Activated CD4-positive, alpha-beta T cell treated with anti-CD3 and anti-CD28 coated beads, Interleukin-2, amount 10 ng/mL, durations not matched to agents 24 days and 14 days (primary cell): ENCODE measurements around the gene ZBTB16. TPM values are rescaled to one million over a fixed set of nuclear protein-coding genes. Genes with fewer than 3 reads are reported as not detected.
A peak's percentile ranks its signal among the peaks of the same experiment; 100 is the strongest.

Experiments
- DNase-seq: peaks from one replicate; pipeline ENCODE4 v3.0.0; 2022
- H3K27ac Mint-ChIP-seq: one replicate; pipeline ENCODE4 v1.8.0; 2022; ENCODE audit warnings: mild to moderate bottlenecking, mixed read lengths
- H3K27me3 Mint-ChIP-seq: one replicate; pipeline ENCODE4 v1.8.0; 2022; ENCODE audit warnings: mixed read lengths
- H3K36me3 Mint-ChIP-seq: one replicate; pipeline ENCODE4 v1.8.0; 2022; ENCODE audit warnings: low read depth, mild to moderate bottlenecking, mixed read lengths
- H3K4me1 Mint-ChIP-seq: one replicate; pipeline ENCODE4 v1.8.0; 2021; ENCODE audit warnings: mixed read lengths
- H3K4me3 Mint-ChIP-seq: one replicate; pipeline ENCODE4 v1.8.0; 2022; ENCODE audit warnings: mild to moderate bottlenecking, moderate library complexity, mixed read lengths
- H3K9me3 Mint-ChIP-seq: one replicate; pipeline ENCODE4 v1.8.0; 2021; ENCODE audit warnings: mixed read lengths
- intact Hi-C: fragments of 100-400 bp; cut with micrococcal nuclease; formaldehyde crosslinking; loops from one replicate; pipeline ENCODE4 v1.15.1; 2023
- total RNA-seq: library from RNA; stranded (reverse); gene quantifications from 2 replicates; pipeline ENCODE4 v1.2.3, GENCODE V29; 2022

The ZBTB16 gene
- total RNA-seq, 1 donor from 2014 or later: 3.8 TPM

DNA sequence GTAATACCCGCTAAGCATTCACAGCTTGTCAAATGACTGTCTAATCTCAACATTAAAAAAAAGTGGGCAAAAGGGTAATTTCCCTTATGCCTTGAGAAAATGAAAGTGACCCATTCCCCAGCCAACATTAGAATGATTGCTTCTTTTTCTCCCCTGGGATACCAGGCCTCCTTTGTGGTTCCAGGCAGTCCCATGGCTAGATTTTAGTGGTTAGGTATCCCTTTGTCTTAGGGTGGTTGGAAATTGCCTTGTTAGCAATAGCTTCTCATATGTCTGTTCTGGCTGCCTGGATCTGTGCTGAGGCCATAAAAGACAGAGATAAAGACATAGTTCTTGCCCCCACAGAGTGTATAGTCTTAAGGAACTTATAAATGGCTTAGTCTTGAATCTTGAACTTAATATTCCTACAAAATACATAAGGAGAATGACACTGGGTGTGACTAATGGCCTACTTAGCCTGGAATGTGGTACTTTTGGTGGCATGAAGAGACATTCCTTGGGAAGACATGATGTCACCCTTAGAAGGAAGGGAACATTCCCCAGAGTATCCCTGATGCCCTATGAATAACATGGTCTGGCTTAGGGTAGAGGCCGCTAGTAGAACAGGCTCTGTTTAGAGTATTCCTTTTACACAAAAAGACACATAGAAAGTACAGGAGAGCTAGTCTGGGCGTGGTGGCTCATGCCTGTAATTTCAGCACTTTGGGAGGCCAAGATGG is 90.3 kb downstream of the ZBTB16 start:
- intact Hi-C loops: no loop called here

DNA sequence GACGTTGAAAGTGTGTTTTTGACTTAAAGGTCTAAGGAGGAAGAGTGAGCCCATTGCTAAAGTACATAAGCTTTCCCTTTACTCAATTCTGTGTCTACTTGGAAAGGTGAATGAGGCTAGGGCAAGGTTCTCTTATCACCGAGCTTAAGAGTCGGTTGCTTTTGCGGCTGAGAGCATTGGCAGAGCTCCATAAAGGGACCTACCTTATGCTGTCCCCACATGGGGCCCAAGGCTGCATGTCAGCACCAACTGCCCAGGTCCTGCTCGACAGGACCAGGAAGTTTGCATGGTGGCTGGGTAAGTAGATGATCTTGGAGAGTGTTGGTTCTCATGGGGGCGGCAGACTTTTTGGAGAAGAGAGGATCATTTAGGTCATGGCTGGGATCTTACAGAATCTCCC is 91.2 kb downstream of the ZBTB16 start:
- no peak for DNase-seq
- no peak overlapping the region for H3K4me3 Mint-ChIP-seq
- no peak overlapping the region for H3K27ac Mint-ChIP-seq
- no peaks in the 10 kb centered on the region for H3K36me3 Mint-ChIP-seq
- H3K4me1 Mint-ChIP-seq: peaks cover 11% of the 10 kb centered on the region
- intact Hi-C loops: no loop called here
- peaks cover 9% of the 10 kb centered on the region for H3K9me3 Mint-ChIP-seq
- peaks cover 20% of the 10 kb centered on the region for H3K27me3 Mint-ChIP-seq

More for the DNA sequence above, 90.3 kb downstream of the ZBTB16 start:
- Mint-ChIP-seq H3K36me3 (no peaks in the 10 kb centered on the region), H3K27me3 (peaks cover 20% of the 10 kb centered on the region), H3K4me3 (no peak overlapping the region), H3K4me1 (peaks cover 11% of the 10 kb centered on the region), H3K27ac (no peak overlapping the region), H3K9me3 (peaks cover 9% of the 10 kb centered on the region)
- no peak for DNase-seq

DNA sequence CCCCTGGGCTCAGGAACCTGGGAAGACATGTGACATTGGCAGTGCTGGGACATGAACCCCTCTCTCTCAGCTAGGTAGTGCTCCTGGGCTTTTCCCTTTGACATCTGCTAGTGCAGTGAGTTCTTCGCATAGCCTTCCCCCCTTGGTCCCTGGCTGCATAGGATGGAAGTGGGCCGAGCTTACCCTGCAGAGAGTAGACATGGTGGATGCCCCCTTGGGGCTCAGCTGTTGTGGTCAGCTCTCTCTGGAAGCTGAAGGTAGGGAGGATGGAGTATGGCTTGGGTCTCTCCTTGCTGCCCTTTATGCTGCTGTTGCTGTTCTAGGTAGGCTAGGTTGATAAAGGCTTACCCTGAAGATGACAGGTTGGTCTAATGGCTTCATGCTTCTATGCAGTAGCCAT is 92.1 kb downstream of the ZBTB16 start:
- Mint-ChIP-seq H3K27ac (no peak overlapping the region), H3K4me3 (no peak overlapping the region), H3K4me1 (peaks cover 11% of the 10 kb centered on the region), H3K27me3 (peaks cover 17% of the 10 kb centered on the region), H3K9me3 (peaks cover 9% of the 10 kb centered on the region), H3K36me3 (no peaks in the 10 kb centered on the region)
- no peak for DNase-seq
- intact Hi-C loops: no loop called here

DNA sequence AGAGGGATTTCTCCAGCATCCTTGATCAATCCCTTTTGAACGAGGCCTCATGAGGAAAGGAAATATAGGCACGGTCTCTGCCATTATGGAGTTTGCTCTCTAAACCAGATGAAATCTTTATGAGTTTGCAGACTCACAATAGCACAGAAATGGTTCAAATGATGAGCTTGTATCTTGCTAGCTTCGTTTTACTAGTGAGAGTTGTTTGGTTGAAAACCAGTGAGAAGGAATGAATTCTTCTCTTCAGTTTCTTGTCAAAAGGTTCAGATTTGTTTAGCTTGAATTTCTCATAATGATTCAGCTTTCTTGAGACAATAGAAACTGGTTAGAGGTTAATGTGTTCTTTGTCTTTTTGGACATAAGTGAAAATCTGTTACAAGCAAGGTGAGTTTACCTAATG is 92.7 kb downstream of the ZBTB16 start:
- intact Hi-C loops: no loop called here
- Mint-ChIP-seq H3K4me3 (no peak overlapping the region), H3K36me3 (no peaks in the 10 kb centered on the region), H3K27ac (no peak overlapping the region), H3K27me3 (peaks cover 14% of the 10 kb centered on the region), H3K9me3 (peaks cover 9% of the 10 kb centered on the region), H3K4me1 (peaks cover 15% of the 10 kb centered on the region)
- DNase-seq: no peak

DNA sequence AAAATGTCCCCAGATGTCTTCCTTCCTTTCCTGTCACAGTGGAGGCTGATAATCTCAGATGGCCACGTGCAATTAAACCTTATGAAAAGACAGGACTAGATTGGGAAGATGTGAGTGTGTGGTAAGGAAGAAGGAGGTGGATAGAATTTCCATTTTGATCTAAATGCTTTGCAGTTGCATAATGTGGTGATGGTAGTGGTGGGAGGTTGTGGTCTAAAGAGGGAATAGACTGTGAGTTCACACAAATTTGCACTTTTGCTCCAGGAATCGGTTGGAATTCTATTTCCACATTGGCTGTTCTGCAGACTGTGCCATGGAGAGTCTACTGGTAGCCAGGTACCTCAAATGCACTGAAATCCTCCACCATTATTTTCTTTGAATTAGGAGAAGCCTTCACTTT is 93.3 kb downstream of the ZBTB16 start:
- H3K4me3 Mint-ChIP-seq: no peak overlapping the region
- H3K36me3 Mint-ChIP-seq: no peaks in the 10 kb centered on the region
- intact Hi-C loops: no loop called here
- peaks cover 12% of the 10 kb centered on the region for H3K27me3 Mint-ChIP-seq
- no peak overlapping the region for H3K27ac Mint-ChIP-seq
- DNase-seq: no peak
- peaks cover 18% of the 10 kb centered on the region for H3K4me1 Mint-ChIP-seq
- peaks cover 9% of the 10 kb centered on the region for H3K9me3 Mint-ChIP-seq

DNA sequence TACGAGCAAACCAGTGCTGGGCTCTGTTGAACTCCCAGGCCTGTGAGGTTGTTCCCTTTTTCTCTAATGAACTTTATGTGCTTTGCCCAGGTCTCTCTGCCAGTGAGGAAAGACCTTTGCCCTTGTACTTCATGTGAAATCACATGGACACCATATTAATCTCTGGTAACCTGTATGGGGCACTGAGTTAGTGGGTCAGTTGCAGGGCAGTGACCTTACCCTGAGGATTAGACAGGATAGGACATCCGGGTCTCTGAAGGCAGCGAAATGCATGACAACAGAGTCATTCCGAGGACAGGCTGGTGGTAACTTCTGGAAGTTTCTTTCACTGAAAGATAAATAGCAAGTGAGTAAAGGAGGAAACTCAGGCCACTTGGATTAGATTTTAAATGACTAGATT is 93.7 kb downstream of the ZBTB16 start:
- Mint-ChIP-seq H3K4me3 (no peak overlapping the region), H3K4me1 (peaks cover 22% of the 10 kb centered on the region), H3K27ac (no peak overlapping the region), H3K9me3 (peaks cover 9% of the 10 kb centered on the region), H3K27me3 (peaks cover 12% of the 10 kb centered on the region), H3K36me3 (no peaks in the 10 kb centered on the region)
- intact Hi-C loops: no loop called here
- no peak for DNase-seq

DNA sequence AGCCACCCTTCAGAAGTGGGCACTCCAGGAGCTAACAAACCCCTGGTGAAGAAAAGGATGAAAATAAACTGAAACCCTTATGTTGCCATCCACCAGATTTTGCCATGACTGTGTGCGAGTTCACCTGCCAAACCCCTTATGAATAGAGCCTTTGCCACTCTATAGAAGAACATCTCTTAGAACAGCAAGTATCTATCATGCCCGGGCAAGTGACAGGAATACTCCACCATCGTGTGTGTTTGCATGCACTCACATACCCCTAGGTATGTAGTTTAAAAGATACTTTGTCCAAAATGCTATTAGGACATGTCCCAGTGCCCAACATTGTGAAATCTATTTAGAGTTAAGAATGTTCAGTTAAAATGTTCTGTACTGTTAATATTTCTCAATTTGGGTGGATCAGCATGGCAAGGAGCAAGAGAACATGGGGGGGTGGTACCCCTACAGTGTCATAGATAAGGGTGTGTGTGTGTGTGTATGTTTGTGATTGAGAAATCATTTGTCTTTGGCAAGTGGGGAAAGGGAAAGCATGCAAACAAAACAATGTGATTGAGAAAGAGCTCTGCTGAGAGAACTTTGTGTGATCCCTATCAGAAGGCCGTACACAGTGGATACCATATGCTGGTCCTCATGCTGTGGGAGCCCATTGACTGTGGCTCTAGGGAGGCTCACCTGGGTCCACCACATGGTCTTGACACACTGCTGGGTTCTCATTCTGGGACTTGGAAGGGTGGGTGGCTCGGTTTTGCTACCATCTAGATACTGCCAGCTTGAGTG is 94.9 kb downstream of the ZBTB16 start:
- Mint-ChIP-seq H3K4me3 (no peak overlapping the region), H3K4me1 (peaks cover 29% of the 10 kb centered on the region), H3K36me3 (no peaks in the 10 kb centered on the region), H3K9me3 (peaks cover 9% of the 10 kb centered on the region), H3K27ac (no peak overlapping the region), H3K27me3 (peaks cover 9% of the 10 kb centered on the region)
- no peak for DNase-seq
- intact Hi-C loops: no loop called here

DNA sequence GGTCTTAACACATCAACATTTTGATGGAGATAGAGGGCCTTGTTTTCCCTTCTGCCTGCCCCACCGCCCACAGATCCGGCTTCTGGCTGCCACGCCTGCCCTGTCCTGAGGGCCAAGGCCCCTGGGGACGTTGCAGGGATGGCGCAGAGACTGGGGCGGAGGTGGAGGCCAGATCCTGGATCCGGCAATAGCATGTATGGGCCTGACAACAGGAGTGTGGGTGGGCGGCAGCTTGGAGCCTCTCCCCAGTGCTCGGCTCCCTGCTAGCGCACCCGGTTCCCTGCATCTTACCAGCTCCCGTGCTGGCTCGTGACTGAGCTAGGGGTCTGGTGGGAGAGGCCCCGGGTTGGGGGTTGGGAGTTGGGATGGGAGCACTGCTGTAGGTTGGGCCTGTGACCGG is 95.6 kb downstream of the ZBTB16 start:
- Mint-ChIP-seq H3K4me1 (peaks cover 33% of the 10 kb centered on the region), H3K27ac (no peak overlapping the region), H3K9me3 (peaks cover 9% of the 10 kb centered on the region), H3K27me3 (peaks cover 9% of the 10 kb centered on the region), H3K36me3 (no peaks in the 10 kb centered on the region), H3K4me3 (no peak overlapping the region)
- no peak for DNase-seq
- intact Hi-C loops: no loop called here

DNA sequence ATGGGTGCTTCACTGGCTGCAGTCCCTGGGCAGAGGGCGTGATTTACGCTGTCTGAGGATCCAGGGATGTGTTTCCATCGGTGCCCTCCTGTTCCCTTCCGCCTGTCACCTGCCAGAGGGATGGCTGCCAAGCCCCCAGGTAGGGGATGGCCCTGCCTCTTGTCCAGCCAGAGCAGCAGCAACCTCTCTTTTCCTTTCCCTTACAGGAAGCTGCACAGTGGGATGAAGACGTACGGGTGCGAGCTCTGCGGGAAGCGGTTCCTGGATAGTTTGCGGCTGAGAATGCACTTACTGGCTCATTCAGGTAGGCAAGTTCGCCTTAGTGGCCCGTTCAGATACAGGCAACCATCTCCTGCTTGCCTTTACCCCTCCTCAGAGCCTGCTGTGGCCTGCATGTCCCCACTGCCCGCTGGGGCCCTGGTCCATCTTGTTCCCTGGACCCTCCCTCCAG is 96.6 kb downstream of the ZBTB16 start:
- H3K4me1 Mint-ChIP-seq: peaks cover 43% of the 10 kb centered on the region
- H3K27ac Mint-ChIP-seq: no peak overlapping the region
- no peak for DNase-seq
- intact Hi-C loops: no loop called here
- no peaks in the 10 kb centered on the region for H3K36me3 Mint-ChIP-seq
- no peak overlapping the region for H3K4me3 Mint-ChIP-seq
- H3K9me3 Mint-ChIP-seq: peaks cover 5% of the 10 kb centered on the region
- peaks cover 7% of the 10 kb centered on the region for H3K27me3 Mint-ChIP-seq

DNA sequence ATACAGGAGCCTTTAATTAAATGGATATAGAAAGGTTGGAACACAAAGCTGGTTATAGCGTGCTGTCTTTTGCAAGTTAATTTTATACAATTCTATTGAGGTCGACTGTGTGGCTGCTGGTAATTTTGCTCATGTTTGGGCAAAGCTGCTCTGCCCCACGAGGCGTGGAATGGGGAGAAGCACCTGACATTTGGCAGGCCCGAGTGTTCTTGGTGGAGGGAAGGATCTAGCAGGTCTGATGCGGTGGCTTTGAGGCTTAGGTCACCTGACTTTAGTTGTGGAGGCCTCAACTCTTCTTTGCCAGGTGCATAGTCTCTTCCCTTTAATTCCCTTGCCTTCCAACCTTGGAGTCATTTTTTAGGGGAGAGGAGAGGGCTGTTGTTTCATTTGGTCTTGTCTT is 97.3 kb downstream of the ZBTB16 start:
- Mint-ChIP-seq H3K27ac (no peak overlapping the region), H3K4me1 (peaks cover 49% of the 10 kb centered on the region), H3K27me3 (peaks cover 5% of the 10 kb centered on the region), H3K9me3 (peaks cover 5% of the 10 kb centered on the region), H3K4me3 (no peak overlapping the region), H3K36me3 (no peaks in the 10 kb centered on the region)
- intact Hi-C loops: no loop called here
- no peak for DNase-seq

DNA sequence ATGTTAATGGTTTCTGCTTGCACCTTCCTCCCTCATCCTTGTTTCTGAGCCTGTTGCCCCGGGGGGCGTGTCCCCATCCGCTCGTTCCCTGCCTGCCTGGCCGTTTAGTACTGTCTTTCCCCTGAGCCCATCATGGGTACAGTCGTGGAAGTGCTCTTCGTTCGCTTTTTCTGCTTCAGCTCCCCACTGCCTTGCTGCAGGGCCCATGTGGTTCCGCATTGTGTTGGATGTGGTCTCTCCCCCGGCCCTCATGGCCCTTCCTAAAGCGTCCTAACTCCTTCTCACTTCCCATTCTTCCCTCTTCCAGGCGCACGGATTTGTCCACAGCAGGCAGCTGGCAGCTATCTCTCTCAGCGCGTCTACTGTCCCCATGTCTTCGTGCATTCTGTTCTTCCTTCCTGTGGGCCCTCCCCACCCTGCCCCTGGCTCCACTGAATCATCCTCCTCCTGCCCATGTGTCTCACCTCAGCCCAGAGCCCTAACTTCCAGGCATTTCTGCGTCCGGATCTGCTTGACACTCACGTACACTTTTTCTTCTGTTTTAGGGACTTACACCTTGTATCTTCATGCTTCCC is 98.1 kb downstream of the ZBTB16 start:
- no peak for DNase-seq
- Mint-ChIP-seq H3K4me3 (no peak overlapping the region), H3K27ac (no peak overlapping the region), H3K9me3 (peaks cover 2% of the 10 kb centered on the region), H3K27me3 (peaks cover 2% of the 10 kb centered on the region), H3K4me1 (peaks cover 51% of the 10 kb centered on the region), H3K36me3 (no peaks in the 10 kb centered on the region)
- intact Hi-C loops: no loop called here

DNA sequence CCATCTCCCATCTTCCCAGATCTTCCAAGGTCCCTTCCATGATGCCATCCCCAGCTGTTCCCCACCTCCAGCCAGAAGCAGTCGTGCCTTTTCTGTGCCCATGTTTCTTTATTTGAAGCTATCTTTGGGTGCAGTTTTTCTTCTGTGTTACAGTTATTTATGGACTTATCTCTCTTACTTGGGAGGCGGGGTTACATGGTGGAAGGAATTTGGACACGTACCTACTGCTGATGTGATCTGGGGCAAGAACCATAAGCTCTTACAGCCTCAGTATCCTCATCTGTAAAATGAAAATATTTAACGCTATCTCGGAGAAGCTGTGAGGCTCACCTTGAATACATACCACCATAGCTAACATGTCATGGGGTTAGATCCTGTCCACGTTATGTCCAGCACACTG is 98.9 kb downstream of the ZBTB16 start:
- Mint-ChIP-seq H3K27me3 (no peaks in the 10 kb centered on the region), H3K4me3 (no peak overlapping the region), H3K36me3 (no peaks in the 10 kb centered on the region), H3K9me3 (no peaks in the 10 kb centered on the region), H3K27ac (no peak overlapping the region), H3K4me1 (peaks cover 51% of the 10 kb centered on the region)
- intact Hi-C loops: no loop called here
- DNase-seq: no peak

DNA sequence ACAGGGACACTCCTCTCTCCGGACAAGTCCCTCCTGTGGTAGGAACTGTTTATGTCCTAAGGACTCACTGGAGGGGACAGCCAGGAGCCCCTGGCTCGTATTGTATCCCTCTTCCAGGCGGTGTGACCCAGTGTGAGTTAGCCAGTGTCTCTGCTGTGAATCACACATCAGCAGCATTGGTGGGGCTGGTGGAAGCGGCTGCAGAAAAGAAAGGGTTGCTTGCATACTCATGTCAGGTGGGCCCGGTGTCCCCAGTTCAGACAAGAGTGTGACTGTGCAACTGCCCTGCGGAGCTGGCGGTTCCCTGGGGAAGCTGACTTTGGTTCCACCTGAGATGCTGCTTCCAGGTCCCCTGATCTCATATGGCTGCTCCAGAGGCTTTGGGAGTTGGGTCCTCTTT is 99.4 kb downstream of the ZBTB16 start:
- no peak for DNase-seq
- Mint-ChIP-seq H3K4me3 (no peak overlapping the region), H3K4me1 (peaks cover 53% of the 10 kb centered on the region), H3K27ac (no peak overlapping the region), H3K27me3 (no peaks in the 10 kb centered on the region), H3K36me3 (no peaks in the 10 kb centered on the region), H3K9me3 (no peaks in the 10 kb centered on the region)
- intact Hi-C loops: no loop called here

DNA sequence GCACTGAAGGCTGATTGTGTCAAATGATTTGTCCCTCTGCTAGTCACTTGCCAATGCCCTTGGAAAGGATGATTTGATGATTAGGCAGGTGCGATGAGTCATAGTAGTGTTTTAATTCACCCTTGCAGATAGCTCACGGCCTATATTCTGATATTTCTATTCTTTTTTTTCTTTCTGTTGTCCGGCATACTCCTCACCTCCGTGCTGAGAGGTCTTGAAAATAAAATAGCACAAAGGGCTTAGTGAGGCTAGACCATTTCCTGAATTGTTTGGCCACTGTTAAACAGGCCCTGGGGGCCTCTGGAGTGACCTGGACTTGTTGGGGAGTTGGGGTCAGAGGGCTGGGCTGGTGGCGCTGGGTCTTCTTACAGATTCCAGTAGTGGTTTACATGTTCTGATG is 99.8 kb downstream of the ZBTB16 start:
- intact Hi-C loops: no loop called here
- peaks cover 57% of the 10 kb centered on the region for H3K4me1 Mint-ChIP-seq
- peak overlapping the region; percentile 77 for H3K4me3 Mint-ChIP-seq
- no peaks in the 10 kb centered on the region for H3K27me3 Mint-ChIP-seq
- H3K27ac Mint-ChIP-seq: peak overlapping the region; percentile 84
- H3K9me3 Mint-ChIP-seq: no peaks in the 10 kb centered on the region
- no peaks in the 10 kb centered on the region for H3K36me3 Mint-ChIP-seq
- no peak for DNase-seq
